HepG2 (cell line): Measurements from ENCODE around the gene TTLL11.

Experiments
- CBX2 ChIP-seq, 2 experiments: fragments of 200-600 bp in 1 of 2; sonication (generic); formaldehyde crosslinking in 1 of 2; IDR thresholded peaks; 2 replicates each; pipeline versions ENCODE4 v1.7.0 to v1.8.1; 2018 to 2022; ENCODE audit warnings: low read depth in 2 of 2, low read length in 1 of 2, mild to moderate bottlenecking in 1 of 2, missing genetic modification reagents in 1 of 2
- ETV5 ChIP-seq: IDR thresholded peaks from 2 replicates; pipeline ENCODE4 v1.6.1; 2018; ENCODE audit warnings: missing biosample characterization, missing genetic modification reagents, inconsistent platforms, borderline replicate concordance
- SALL1 ChIP-seq: sonication (generic); formaldehyde crosslinking; IDR thresholded peaks from 2 replicates; pipeline ENCODE4 v1.8.0; 2022; ENCODE audit warnings: mild to moderate bottlenecking, missing genetic modification reagents
- SMC3 ChIP-seq: IDR thresholded peaks from 2 replicates; pipeline ENCODE4 v1.6.1; 2011; ENCODE audit warnings: low read length, improper control_type of control experiment
- TAF1 ChIP-seq: sonication (generic); formaldehyde crosslinking; IDR thresholded peaks from 2 replicates; pipeline ENCODE4 v1.4.0; 2020; ENCODE audit warnings: missing genetic modification reagents
- TAF15 ChIP-seq: fragments of 200-400 bp; formaldehyde crosslinking; IDR thresholded peaks from one replicate; pipeline ENCODE4 v1.6.1; 2018; ENCODE audit warnings: mild to moderate bottlenecking, low read depth, low read length; ENCODE audit not compliant: poor library complexity, severe bottlenecking
- TF ChIP-seq, protein P1 (sequence below): sonication (generic); formaldehyde crosslinking; IDR thresholded peaks from 2 replicates; pipeline ENCODE4 v1.4.0; 2020; ENCODE audit warnings: missing genetic modification reagents

DNA sequence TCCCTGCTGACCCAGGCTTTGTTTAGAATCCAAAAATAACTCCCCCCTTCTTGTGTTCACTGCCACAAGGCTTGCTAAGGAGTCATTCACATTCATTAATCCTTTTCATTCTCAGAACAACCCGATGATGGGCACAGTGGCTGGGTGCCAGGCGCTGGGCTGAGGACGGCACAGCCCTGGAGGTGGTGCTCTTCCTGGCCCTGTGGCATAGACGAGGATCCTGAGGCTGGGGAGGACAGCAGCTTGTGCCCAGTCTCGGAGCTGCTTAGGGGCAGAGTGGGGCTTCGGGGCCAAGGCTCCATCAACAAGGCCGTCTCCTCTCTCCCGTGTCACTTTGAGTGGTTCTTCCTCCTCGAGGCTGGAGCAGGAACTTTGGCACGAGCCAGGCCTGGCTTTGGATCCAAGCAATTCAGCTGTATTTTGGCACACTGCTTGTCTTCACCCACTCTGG is 166.7 kb downstream of the TTLL11 start:
- TF ChIP-seq, protein P1, sequence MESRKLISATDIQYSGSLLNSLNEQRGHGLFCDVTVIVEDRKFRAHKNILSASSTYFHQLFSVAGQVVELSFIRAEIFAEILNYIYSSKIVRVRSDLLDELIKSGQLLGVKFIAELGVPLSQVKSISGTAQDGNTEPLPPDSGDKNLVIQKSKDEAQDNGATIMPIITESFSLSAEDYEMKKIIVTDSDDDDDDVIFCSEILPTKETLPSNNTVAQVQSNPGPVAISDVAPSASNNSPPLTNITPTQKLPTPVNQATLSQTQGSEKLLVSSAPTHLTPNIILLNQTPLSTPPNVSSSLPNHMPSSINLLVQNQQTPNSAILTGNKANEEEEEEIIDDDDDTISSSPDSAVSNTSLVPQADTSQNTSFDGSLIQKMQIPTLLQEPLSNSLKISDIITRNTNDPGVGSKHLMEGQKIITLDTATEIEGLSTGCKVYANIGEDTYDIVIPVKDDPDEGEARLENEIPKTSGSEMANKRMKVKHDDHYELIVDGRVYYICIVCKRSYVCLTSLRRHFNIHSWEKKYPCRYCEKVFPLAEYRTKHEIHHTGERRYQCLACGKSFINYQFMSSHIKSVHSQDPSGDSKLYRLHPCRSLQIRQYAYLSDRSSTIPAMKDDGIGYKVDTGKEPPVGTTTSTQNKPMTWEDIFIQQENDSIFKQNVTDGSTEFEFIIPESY (CRISPR knock-in tag): no peak
- TF ChIP-seq ETV5 (CRISPR knock-in tag): no peak
- TF ChIP-seq TAF15: no peak
- no peak for TF ChIP-seq SMC3
- no peak for TF ChIP-seq SALL1
- no peak for TF ChIP-seq TAF1
- no peak for TF ChIP-seq CBX2 (IDR thresholded peaks at IDR 0.05; ENCODE audit: low read depth, low read length)
- no peak for TF ChIP-seq CBX2 (CRISPR knock-in tag; IDR thresholded peaks at IDR 0.05; ENCODE audit: low read depth)
